Mucosa of descending colon (tissue), 3 donors: ENCODE measurements around the gene CAV1. TPM values are rescaled to one million over a fixed set of nuclear protein-coding genes. Genes with fewer than 3 reads are reported as not detected.
A peak's percentile ranks its signal among the peaks of the same experiment; 100 is the strongest.

ENCODE experiments used
- ATAC-seq: fragments of 200-7000 bp; cut with Tn5 transposase; one replicate; pipeline ENCODE4 v1.9.1; 2020; ENCODE audit warnings: mild to moderate bottlenecking, moderate library complexity
- DNase-seq, 3 donors: peaks; one replicate each; pipeline ENCODE4 v3.0.0-alpha.2; 2020
- H3K36me3 ChIP-seq: fragments of 200-600 bp; one replicate; pipeline ENCODE4 v1.8.0; 2021; ENCODE audit warnings: low read depth, mild to moderate bottlenecking
- H3K4me1 ChIP-seq: fragments of 200-600 bp; one replicate; pipeline ENCODE4 v1.8.0; 2021; ENCODE audit warnings: low read depth, mild to moderate bottlenecking
- H3K4me3 ChIP-seq: fragments of 200-600 bp; one replicate; pipeline ENCODE4 v1.8.0; 2021; ENCODE audit warnings: mild to moderate bottlenecking
- H3K9me3 ChIP-seq: fragments of 200-600 bp; one replicate; pipeline ENCODE4 v1.8.0; 2021; ENCODE audit warnings: mild to moderate bottlenecking
- CTCF ChIP-seq: fragments of 200-600 bp; IDR thresholded peaks from one replicate; pipeline ENCODE4 v1.8.0; 2022; ENCODE audit warnings: antibody characterized with exemption, mild to moderate bottlenecking
- intact Hi-C, 2 donors: fragments of 100-400 bp; cut with DNase I in 1 of 2; cut with micrococcal nuclease in 1 of 2; formaldehyde crosslinking; loops; one replicate each; pipeline versions ENCODE4 v1.11.0 to v1.11.1; 2022; cut with DNase I, micrococcal nuclease
- total RNA-seq, 3 donors: library from RNA; stranded (reverse); fragmentation: NEBNext Ultra II Directional in 2 of 3; extraction: Animal tissue kit (Norgen Biotek cat#: 25700) in 2 of 3; gene quantifications; one replicate each; pipeline versions ENCODE4 v1.2.1 to v1.2.4, GENCODE V29; 2021 to 2023
- donor health status: DM: no; HTN: no; CAD: no; lungs with moderate emphysema.
- donor health status: DM: no; HTN: no; CAD: no.
- donor health status: DM: no; HTN: yes; CAD: no.

Gene CAV1
- total RNA-seq, 3 donors from 2014 or later: 17.9 to 248 (median 46.1) TPM

- Histone ChIP-seq H3K9me3 (no peaks in the 10 kb centered on the region), H3K36me3 (no peaks in the 10 kb centered on the region), H3K4me3 (no peak overlapping the region), H3K4me1 (peaks cover 15% of the 10 kb centered on the region)
- ATAC-seq (peak; percentile 11), DNase-seq (peak in 2 of 3 donors; percentile 17 to 45)
- no peak for TF ChIP-seq CTCF
- intact Hi-C loops: loop anchor here in 1 of 2 donors (10.0 kb wide), 1 partner anchor 263 kb away; no protein-coding TSS in a partner anchor
Observed at GRCh38 chr7:116528008-116528789, 3.4 kb downstream of the CAV1 start.

- no peaks in the 10 kb centered on the region for H3K36me3 ChIP-seq
- ATAC-seq (no peak), DNase-seq (no peak)
- no peak overlapping the region for H3K4me3 ChIP-seq
- H3K9me3 ChIP-seq: no peaks in the 10 kb centered on the region
- intact Hi-C loops: loop anchor here in 1 of 2 donors (10.0 kb wide), 1 partner anchor 264 kb away; no protein-coding TSS in a partner anchor
- no peak for TF ChIP-seq CTCF
- peaks cover 15% of the 10 kb centered on the region for H3K4me1 ChIP-seq
Observed at GRCh38 chr7:116529250-116529649, 4.4 kb downstream of the CAV1 start.

- DNase-seq (no peak), ATAC-seq (no peak)
- no peak overlapping the region for H3K4me3 ChIP-seq
- TF ChIP-seq CTCF: no peak
- no peaks in the 10 kb centered on the region for H3K36me3 ChIP-seq
- H3K4me1 ChIP-seq: peaks cover 7% of the 10 kb centered on the region
- no peaks in the 10 kb centered on the region for H3K9me3 ChIP-seq
- intact Hi-C loops: no loop called here
Observed at GRCh38 chr7:116530107-116530820, 5.4 kb downstream of the CAV1 start.

- ATAC-seq: no peak
- intact Hi-C loops: no loop called here
- Histone ChIP-seq H3K4me1 (peaks cover 3% of the 10 kb centered on the region), H3K9me3 (no peaks in the 10 kb centered on the region), H3K4me3 (no peak overlapping the region), H3K36me3 (no peaks in the 10 kb centered on the region)
- DNase-seq: no peak
- no peak for TF ChIP-seq CTCF
Observed at GRCh38 chr7:116532102-116532688, 7.4 kb downstream of the CAV1 start.

- Histone ChIP-seq H3K4me3 (no peak overlapping the region), H3K4me1 (peaks cover 3% of the 10 kb centered on the region)
- no peak for ATAC-seq
Observed at GRCh38 chr7:116534790-116535189, 10.0 kb downstream of the CAV1 start.

More at GRCh38 chr7:116534790-116535189, 10.0 kb downstream of the CAV1 start:
- H3K9me3 ChIP-seq: no peaks in the 10 kb centered on the region
- no peak for DNase-seq
- intact Hi-C loops: no loop called here
- no peak for TF ChIP-seq CTCF
- H3K36me3 ChIP-seq: no peaks in the 10 kb centered on the region
